Activated T-helper 2 cell treated with anti-CD3 and anti-CD28 coated beads, Interferon-gamma antibody, Interleukin-2, Interleukin-4, amounts not matched to agents 10 μg/mL and 5 μg/mL and 100 μg/mL, durations not matched to agents 14 hours and 24 hours and 36 hours (primary cell): ENCODE data around the gene RSPRY1. TPM values are rescaled to one million over a fixed set of nuclear protein-coding genes. Genes with fewer than 3 reads are reported as not detected.
A peak's percentile ranks its signal among the peaks of the same experiment; 100 is the strongest.
"Not testable (repeated sequence)": the region's sequence is repeated elsewhere in the genome, so short reads cannot be mapped to it uniquely, and the experiment has no call there.

Source experiments
- DNase-seq: peaks from one replicate; pipeline ENCODE4 v3.0.0; 2021; ENCODE audit warnings: low spot score
- H3K27ac Mint-ChIP-seq: one replicate; pipeline ENCODE4 v1.8.0; 2021; ENCODE audit warnings: mixed read lengths
- H3K27me3 Mint-ChIP-seq: one replicate; pipeline ENCODE4 v1.8.0; 2021; ENCODE audit warnings: low read depth, mixed read lengths
- H3K36me3 Mint-ChIP-seq: one replicate; pipeline ENCODE4 v1.8.0; 2021; ENCODE audit warnings: low read depth, mixed read lengths
- H3K4me1 Mint-ChIP-seq: one replicate; pipeline ENCODE4 v1.8.0; 2021; ENCODE audit warnings: low read depth, mixed read lengths
- H3K4me3 Mint-ChIP-seq: one replicate; pipeline ENCODE4 v1.8.0; 2021; ENCODE audit warnings: low read depth, mild to moderate bottlenecking, moderate library complexity, mixed read lengths
- H3K9me3 Mint-ChIP-seq: one replicate; pipeline ENCODE4 v1.8.0; 2021; ENCODE audit warnings: mixed read lengths
- intact Hi-C: fragments of 100-400 bp; cut with micrococcal nuclease; formaldehyde crosslinking; loops from one replicate; pipeline ENCODE4 v1.15.1; 2023
- total RNA-seq: library from RNA; stranded (reverse); gene quantifications from 2 replicates; pipeline ENCODE4 v1.2.3, GENCODE V29; 2022

RSPRY1 gene
- total RNA-seq, 1 donor from 2014 or later: 33.3 TPM

- H3K36me3 Mint-ChIP-seq: no peaks in the 10 kb centered on the region
- H3K9me3 Mint-ChIP-seq: no peaks in the 10 kb centered on the region
Measured at GRCh38 chr16:57270221-57271062, 84.3 kb downstream of the RSPRY1 start.

GRCh38 chr16:57271063-57271345, 84.9 kb downstream of the RSPRY1 start:
- H3K9me3 Mint-ChIP-seq: no peaks in the 10 kb centered on the region

More at GRCh38 chr16:57270221-57271062, 84.3 kb downstream of the RSPRY1 start:
- Mint-ChIP-seq H3K4me1 (peaks cover 20% of the 10 kb centered on the region), H3K27ac (no peak overlapping the region), H3K4me3 (no peak overlapping the region), H3K27me3 (no peaks in the 10 kb centered on the region)
- DNase-seq: no peak
- intact Hi-C loops: no loop called here

GRCh38 chr16:57271867-57272495, 85.9 kb downstream of the RSPRY1 start:
- no peak overlapping the region for H3K27ac Mint-ChIP-seq
- intact Hi-C loops: no loop called here
- no peak for DNase-seq
- H3K9me3 Mint-ChIP-seq: no peaks in the 10 kb centered on the region
- H3K27me3 Mint-ChIP-seq: no peaks in the 10 kb centered on the region
- no peaks in the 10 kb centered on the region for H3K36me3 Mint-ChIP-seq
- H3K4me3 Mint-ChIP-seq: no peak overlapping the region
- H3K4me1 Mint-ChIP-seq: peaks cover 19% of the 10 kb centered on the region

More at GRCh38 chr16:57271063-57271345, 84.9 kb downstream of the RSPRY1 start:
- DNase-seq: no peak
- Mint-ChIP-seq H3K4me3 (no peak overlapping the region), H3K27me3 (no peaks in the 10 kb centered on the region), H3K4me1 (peaks cover 22% of the 10 kb centered on the region), H3K27ac (no peak overlapping the region), H3K36me3 (no peaks in the 10 kb centered on the region)
- intact Hi-C loops: no loop called here

- H3K27me3 Mint-ChIP-seq: no peaks in the 10 kb centered on the region
- no peaks in the 10 kb centered on the region for H3K9me3 Mint-ChIP-seq
- no peak overlapping the region for H3K4me3 Mint-ChIP-seq
- intact Hi-C loops: no loop called here
- peaks cover 20% of the 10 kb centered on the region for H3K4me1 Mint-ChIP-seq
- DNase-seq: no peak
- no peak overlapping the region for H3K27ac Mint-ChIP-seq
- H3K36me3 Mint-ChIP-seq: no peaks in the 10 kb centered on the region
Measured at GRCh38 chr16:57273359-57273758, 87.2 kb downstream of the RSPRY1 start.

- intact Hi-C loops: no loop called here
Measured at GRCh38 chr16:57273826-57274225, 87.7 kb downstream of the RSPRY1 start.

DNA sequence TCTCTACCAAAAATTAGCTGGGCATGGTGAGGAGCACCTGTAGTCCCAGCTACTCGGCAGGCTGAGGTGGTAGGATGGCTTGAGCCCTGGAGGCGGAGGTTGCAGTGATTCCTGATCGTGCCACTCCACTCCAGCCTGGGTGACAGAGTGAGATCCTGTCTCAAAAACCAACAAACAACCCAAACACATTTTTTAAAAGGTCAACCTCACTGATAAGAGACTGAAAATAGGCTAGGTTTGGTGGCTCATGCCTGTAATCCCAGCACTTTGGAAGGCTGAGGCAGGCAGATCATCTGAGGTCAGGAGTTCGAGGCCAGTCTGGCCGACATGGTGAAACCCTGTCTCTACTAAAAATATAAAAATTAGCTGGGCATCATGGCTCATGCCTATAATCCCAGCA, 89.8 kb downstream of the RSPRY1 start:
- DNase-seq, H3K9me3 Mint-ChIP-seq, H3K27me3 Mint-ChIP-seq, H3K36me3 Mint-ChIP-seq, H3K4me3 Mint-ChIP-seq, H3K27ac Mint-ChIP-seq: not testable (repeated sequence)
- peaks cover 34% of the 10 kb centered on the region for H3K4me1 Mint-ChIP-seq
- intact Hi-C loops: loop anchor here (5.0 kb wide), 2 partner anchors 34 to 89 kb away; partner anchors contain the start of genes PSME3IP1 and RSPRY1

More at GRCh38 chr16:57273826-57274225, 87.7 kb downstream of the RSPRY1 start:
- Mint-ChIP-seq H3K27me3 (no peaks in the 10 kb centered on the region), H3K36me3 (no peaks in the 10 kb centered on the region), H3K27ac (no peak overlapping the region), H3K9me3 (no peaks in the 10 kb centered on the region), H3K4me1 (peaks cover 24% of the 10 kb centered on the region), H3K4me3 (no peak overlapping the region)
- no peak for DNase-seq

- no peak overlapping the region for H3K27ac Mint-ChIP-seq
- intact Hi-C loops: loop anchor here (5.0 kb wide), 2 partner anchors 34 to 89 kb away; partner anchors contain the start of genes PSME3IP1 and RSPRY1
- peaks cover 35% of the 10 kb centered on the region for H3K4me1 Mint-ChIP-seq
- H3K9me3 Mint-ChIP-seq: no peaks in the 10 kb centered on the region
- no peak for DNase-seq
- H3K4me3 Mint-ChIP-seq: no peak overlapping the region
- H3K27me3 Mint-ChIP-seq: peaks cover under 1% of the 10 kb centered on the region
- H3K36me3 Mint-ChIP-seq: no peaks in the 10 kb centered on the region
Measured at GRCh38 chr16:57276596-57276995, 90.5 kb downstream of the RSPRY1 start.

GRCh38 chr16:57277586-57277985, 91.5 kb downstream of the RSPRY1 start:
- intact Hi-C loops: loop anchor here (5.0 kb wide), 2 partner anchors 35 to 90 kb away; partner anchors contain the start of genes PSME3IP1 and RSPRY1
- Mint-ChIP-seq H3K4me3 (no peak overlapping the region), H3K27ac (peak overlapping the region; percentile 46)

GRCh38 chr16:57278494-57278893, 92.4 kb downstream of the RSPRY1 start:
- H3K27me3 Mint-ChIP-seq: peaks cover 17% of the 10 kb centered on the region
- peaks cover 40% of the 10 kb centered on the region for H3K4me1 Mint-ChIP-seq
- no peak overlapping the region for H3K4me3 Mint-ChIP-seq
- H3K27ac Mint-ChIP-seq: no peak overlapping the region
- DNase-seq: no peak
- H3K9me3 Mint-ChIP-seq: no peaks in the 10 kb centered on the region
- no peaks in the 10 kb centered on the region for H3K36me3 Mint-ChIP-seq
- intact Hi-C loops: loop anchor here (5.0 kb wide), 2 partner anchors 36 to 91 kb away; partner anchors contain the start of genes PSME3IP1 and RSPRY1

More at GRCh38 chr16:57277586-57277985, 91.5 kb downstream of the RSPRY1 start:
- Mint-ChIP-seq H3K4me1 (peaks cover 35% of the 10 kb centered on the region), H3K9me3 (no peaks in the 10 kb centered on the region), H3K27me3 (peaks cover 7% of the 10 kb centered on the region), H3K36me3 (no peaks in the 10 kb centered on the region)
- DNase-seq: peak; percentile 63

GRCh38 chr16:57279780-57280638, 93.9 kb downstream of the RSPRY1 start:
- intact Hi-C loops: loop anchor here (5.0 kb wide), 2 partner anchors 38 to 93 kb away; partner anchors contain the start of genes PSME3IP1 and RSPRY1
- Mint-ChIP-seq H3K4me3 (no peak overlapping the region), H3K9me3 (no peaks in the 10 kb centered on the region), H3K27ac (no peak overlapping the region), H3K27me3 (peaks cover 26% of the 10 kb centered on the region), H3K4me1 (peaks cover 47% of the 10 kb centered on the region), H3K36me3 (no peaks in the 10 kb centered on the region)
- no peak for DNase-seq

DNA sequence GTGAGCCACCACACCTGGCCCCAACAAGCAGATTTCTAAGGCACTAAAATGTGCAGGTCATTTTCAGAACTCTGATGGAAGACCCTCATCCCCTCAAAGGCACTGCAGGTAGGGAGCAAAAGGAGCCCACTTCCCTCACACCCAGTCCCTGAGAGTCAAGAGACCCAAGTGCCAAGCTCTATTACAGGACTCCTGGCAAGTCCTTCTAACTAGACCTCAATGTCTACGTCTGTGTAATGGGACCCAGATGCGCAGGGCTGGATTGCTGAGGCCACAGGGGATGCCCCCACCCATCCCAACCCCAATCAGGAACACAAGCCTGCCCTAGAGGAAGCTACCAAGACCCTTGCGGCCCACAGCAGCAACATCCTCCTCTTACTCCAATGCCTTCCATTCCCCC, 95.7 kb downstream of the RSPRY1 start:
- Mint-ChIP-seq H3K27ac (no peak overlapping the region), H3K4me1 (peaks cover 38% of the 10 kb centered on the region), H3K4me3 (no peak overlapping the region), H3K36me3 (no peaks in the 10 kb centered on the region), H3K9me3 (no peaks in the 10 kb centered on the region), H3K27me3 (peaks cover 28% of the 10 kb centered on the region)
- DNase-seq: no peak
- intact Hi-C loops: no loop called here

- intact Hi-C loops: no loop called here
- no peak for DNase-seq
- H3K9me3 Mint-ChIP-seq: no peaks in the 10 kb centered on the region
- H3K4me3 Mint-ChIP-seq: no peak overlapping the region
- peaks cover 28% of the 10 kb centered on the region for H3K27me3 Mint-ChIP-seq
- peaks cover 33% of the 10 kb centered on the region for H3K4me1 Mint-ChIP-seq
- no peaks in the 10 kb centered on the region for H3K36me3 Mint-ChIP-seq
- H3K27ac Mint-ChIP-seq: no peak overlapping the region
Measured at GRCh38 chr16:57282510-57283213, 96.5 kb downstream of the RSPRY1 start.
